Mesenchymal stem cell (in vitro differentiated cells and primary cell): ENCODE results near the gene CNTNAP2.

Experiments
- DNase-seq: peaks from one replicate; pipeline ENCODE4 v3.0.0-alpha.2; 2013
- H2AFZ ChIP-seq: one replicate; pipeline ENCODE4 v1.6.1; 2013; ENCODE audit warnings: low read depth, mild to moderate bottlenecking, control low read depth, inconsistent platforms, low read length, moderate library complexity
- H2AK5ac ChIP-seq: 2 replicates; pipeline ENCODE4 v1.6.1; 2013; ENCODE audit warnings: low read length, moderate library complexity, mild to moderate bottlenecking, inconsistent platforms; ENCODE audit not compliant: severe bottlenecking
- H2BK120ac ChIP-seq: one replicate; pipeline ENCODE4 v1.6.1; 2013; ENCODE audit warnings: low read depth, mild to moderate bottlenecking, inconsistent platforms, low read length, moderate library complexity
- H2BK12ac ChIP-seq, 2 experiments: one replicate each; pipeline ENCODE4 v1.6.1; 2013; ENCODE audit warnings: inconsistent platforms in 2 of 2, low read length in 2 of 2, mild to moderate bottlenecking in 2 of 2, moderate library complexity in 2 of 2, control low read depth in 1 of 2
- H2BK15ac ChIP-seq: one replicate; pipeline ENCODE4 v1.6.1; 2013; ENCODE audit warnings: mild to moderate bottlenecking, low read depth, inconsistent platforms; ENCODE audit not compliant: poor library complexity, severe bottlenecking
- H2BK5ac ChIP-seq: 2 replicates; pipeline ENCODE4 v1.6.1; 2013; ENCODE audit warnings: low read depth, mild to moderate bottlenecking, low read length, control low read depth, inconsistent platforms; ENCODE audit not compliant: poor library complexity, severe bottlenecking
- H3K14ac ChIP-seq, 2 experiments: one replicate each; pipeline ENCODE4 v1.6.1; 2013; ENCODE audit warnings: inconsistent platforms in 2 of 2, low read length in 2 of 2, control low read depth in 1 of 2, mild to moderate bottlenecking in 1 of 2, moderate library complexity in 1 of 2
- H3K18ac ChIP-seq, 2 experiments: one replicate each; pipeline ENCODE4 v1.6.1; 2013; ENCODE audit warnings: inconsistent platforms in 2 of 2, low read length in 2 of 2, control low read depth in 1 of 2, low read depth in 1 of 2, mild to moderate bottlenecking in 1 of 2
- H3K23ac ChIP-seq, 2 experiments: one replicate each; pipeline ENCODE4 v1.6.1; 2013; ENCODE audit warnings: inconsistent platforms in 2 of 2, low read length in 2 of 2, mild to moderate bottlenecking in 2 of 2, moderate library complexity in 2 of 2, control low read depth in 1 of 2
- H3K27ac ChIP-seq: 2 replicates; pipeline ENCODE4 v1.5.1; 2013; ENCODE audit warnings: mild to moderate bottlenecking, moderate library complexity, low read length, control low read depth, inconsistent platforms; ENCODE audit not compliant: poor library complexity, severe bottlenecking
- H3K27me3 ChIP-seq, 2 experiments: 2 replicates each; pipeline versions ENCODE4 v1.6.1 to v1.7.0; 2013; ENCODE audit warnings: low read length in 2 of 2, mild to moderate bottlenecking in 2 of 2, moderate library complexity in 2 of 2, control low read depth in 1 of 2, inconsistent platforms in 1 of 2; ENCODE audit not compliant: control insufficient read depth in 1 of 2, insufficient read depth in 1 of 2
- H3K36me3 ChIP-seq, 2 experiments: 2 replicates each; pipeline versions ENCODE4 v1.6.1 to v1.7.0; 2013; ENCODE audit warnings: low read length in 2 of 2, control low read depth in 1 of 2, inconsistent platforms in 1 of 2, low read depth in 1 of 2, mild to moderate bottlenecking in 1 of 2; ENCODE audit not compliant: insufficient read depth in 2 of 2, control insufficient read depth in 1 of 2
- H3K4ac ChIP-seq, 2 experiments: one replicate each; pipeline ENCODE4 v1.6.1; 2013; ENCODE audit warnings: inconsistent platforms in 2 of 2, low read length in 2 of 2, mild to moderate bottlenecking in 2 of 2, moderate library complexity in 2 of 2, control low read depth in 1 of 2, low read depth in 1 of 2
- H3K4me1 ChIP-seq: 2 replicates; pipeline ENCODE4 v1.6.1; 2013; ENCODE audit warnings: low read depth, low read length, control low read depth; ENCODE audit not compliant: control insufficient read depth, insufficient read depth
- H3K4me2 ChIP-seq: 2 replicates; pipeline ENCODE4 v1.6.1; 2013; ENCODE audit warnings: low read length, mild to moderate bottlenecking, inconsistent platforms; ENCODE audit not compliant: poor library complexity, severe bottlenecking
- H3K4me3 ChIP-seq, 2 experiments: 2 replicates each; pipeline versions ENCODE4 v1.5.1 to v1.7.0; 2013; ENCODE audit warnings: low read length in 2 of 2, mild to moderate bottlenecking in 2 of 2, control low read depth in 1 of 2, low read depth in 1 of 2; ENCODE audit not compliant: insufficient read depth in 1 of 2
- H3K79me1 ChIP-seq: replicated peaks from 2 replicates; pipeline ENCODE4 v1.6.1; 2013; ENCODE audit warnings: mild to moderate bottlenecking, control low read depth, low read length, inconsistent platforms; ENCODE audit not compliant: poor library complexity, severe bottlenecking
- H3K9ac ChIP-seq: 2 replicates; pipeline ENCODE4 v1.7.0; 2013; ENCODE audit warnings: mild to moderate bottlenecking, low read length, moderate library complexity
- H3K9me3 ChIP-seq: 2 replicates; pipeline ENCODE4 v1.7.0; 2013; ENCODE audit warnings: mild to moderate bottlenecking, low read length; ENCODE audit not compliant: control insufficient read depth
- H4K8ac ChIP-seq: one replicate; pipeline ENCODE4 v1.6.1; 2013; ENCODE audit warnings: inconsistent platforms, mild to moderate bottlenecking, low read length, moderate library complexity
- H4K91ac ChIP-seq: one replicate; pipeline ENCODE4 v1.6.1; 2013; ENCODE audit warnings: mild to moderate bottlenecking, low read length, inconsistent platforms
- WGBS: methylation state at CpG from one replicate; pipeline ENCODE4 v1.1.7; 2013; ENCODE audit warnings: mixed read lengths; 5-methylcytosine and 5-hydroxymethylcytosine counted together

Gene CNTNAP2

GRCh38 chr7:148114804-148115203 is 1998.2 kb downstream of the CNTNAP2 start:
- Histone ChIP-seq H2BK15ac (no peak overlapping the region), H3K9ac (no peak overlapping the region), H3K4me3 (no peak overlapping the region), H3K4ac (no peak overlapping the region), H3K18ac (no peak overlapping the region), H2BK120ac (no peak overlapping the region), H2BK5ac (no peak overlapping the region), H3K27me3 (no peaks in the 10 kb centered on the region), H2AFZ (no peak overlapping the region), H3K14ac (no peak overlapping the region), H2BK12ac (no peak overlapping the region), H3K4me1 (peaks cover 9% of the 10 kb centered on the region), H3K23ac (no peak overlapping the region), H3K79me1 (no peaks in the 10 kb centered on the region), H3K4me2 (no peak overlapping the region), H3K9me3 (no peaks in the 10 kb centered on the region), H4K8ac (no peak overlapping the region), H2AK5ac (no peak overlapping the region), H4K91ac (no peak overlapping the region), H3K36me3 (no peaks in the 10 kb centered on the region), H3K27ac (no peak overlapping the region)
- 79% methylated on average over 2 of the region's 3 CpGs for WGBS
- no peak for DNase-seq

GRCh38 chr7:148115308-148115707 is 1998.7 kb downstream of the CNTNAP2 start:
- no peak overlapping the region for H3K4ac ChIP-seq
- 40% methylated on average over 2 of the region's 5 CpGs for WGBS

DNA sequence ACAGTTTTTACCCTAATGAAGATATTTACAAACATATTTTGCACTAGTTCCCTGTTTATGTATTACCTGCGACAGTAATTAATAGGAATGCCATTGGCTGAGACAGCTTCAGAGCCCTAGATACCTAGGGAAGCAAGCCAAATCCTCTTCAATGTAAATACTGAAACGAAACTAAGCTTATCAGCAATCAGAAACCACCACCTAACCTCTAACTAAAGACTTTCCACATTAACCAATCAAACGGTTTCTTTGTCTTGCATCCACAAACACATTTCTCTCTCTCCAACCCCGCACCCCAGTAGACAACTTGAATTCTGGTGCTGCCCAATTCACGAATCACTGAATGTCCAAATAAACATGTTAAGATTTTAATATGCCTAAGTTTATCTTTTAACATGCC is 1999.6 kb downstream of the CNTNAP2 start:
- H3K14ac ChIP-seq, result no peak overlapping the region
- 64% methylated on average over 4 of the region's 5 CpGs for WGBS

More at GRCh38 chr7:148115308-148115707, 1998.7 kb downstream of the CNTNAP2 start:
- Histone ChIP-seq H2BK12ac (no peak overlapping the region), H4K8ac (no peak overlapping the region), H3K4me2 (no peak overlapping the region), H3K23ac (no peak overlapping the region), H3K14ac (no peak overlapping the region), H2BK5ac (no peak overlapping the region), H2BK120ac (no peak overlapping the region), H4K91ac (no peak overlapping the region), H3K4me1 (peaks cover 7% of the 10 kb centered on the region), H2BK15ac (no peak overlapping the region), H3K27ac (no peak overlapping the region), H3K27me3 (no peaks in the 10 kb centered on the region), H3K4me3 (no peak overlapping the region), H3K79me1 (no peaks in the 10 kb centered on the region), H2AFZ (no peak overlapping the region), H3K9ac (no peak overlapping the region), H3K18ac (no peak overlapping the region), H3K36me3 (no peaks in the 10 kb centered on the region), H2AK5ac (no peak overlapping the region), H3K9me3 (no peaks in the 10 kb centered on the region)
- no peak for DNase-seq

GRCh38 chr7:148116829-148117403 is 2000.3 kb downstream of the CNTNAP2 start:
- H2BK15ac ChIP-seq, result no peak overlapping the region
- H3K4me1 ChIP-seq, result peaks cover 7% of the 10 kb centered on the region
- H3K4me2 ChIP-seq, result no peak overlapping the region
- 88% methylated on average over 1 of the region's 4 CpGs for WGBS
- no peaks in the 10 kb centered on the region for H3K27me3 ChIP-seq
- no peak overlapping the region for H4K91ac ChIP-seq
- no peak overlapping the region for H3K18ac ChIP-seq
- H2AFZ ChIP-seq, result no peak overlapping the region
- no peaks in the 10 kb centered on the region for H3K9me3 ChIP-seq
- H2BK120ac ChIP-seq, result no peak overlapping the region
- H3K4ac ChIP-seq, result no peak overlapping the region
- H3K4me3 ChIP-seq, result no peak overlapping the region
- no peaks in the 10 kb centered on the region for H3K79me1 ChIP-seq
- peak overlapping the region; percentile 32 for H2AK5ac ChIP-seq
- no peak overlapping the region for H3K23ac ChIP-seq
- H3K27ac ChIP-seq, result no peak overlapping the region
- H2BK5ac ChIP-seq, result no peak overlapping the region
- H3K14ac ChIP-seq, result no peak overlapping the region
- DNase-seq, result no peak
- no peaks in the 10 kb centered on the region for H3K36me3 ChIP-seq
- no peak overlapping the region for H4K8ac ChIP-seq
- H3K9ac ChIP-seq, result no peak overlapping the region
- H2BK12ac ChIP-seq, result no peak overlapping the region

More for the DNA sequence above, 1999.6 kb downstream of the CNTNAP2 start:
- no peaks in the 10 kb centered on the region for H3K9me3 ChIP-seq
- H3K9ac ChIP-seq, result no peak overlapping the region
- no peaks in the 10 kb centered on the region for H3K79me1 ChIP-seq
- no peak overlapping the region for H3K18ac ChIP-seq
- H2BK12ac ChIP-seq, result no peak overlapping the region
- H4K91ac ChIP-seq, result no peak overlapping the region
- no peak overlapping the region for H3K4me2 ChIP-seq
- H3K4me3 ChIP-seq, result no peak overlapping the region
- no peak overlapping the region for H4K8ac ChIP-seq
- H3K27me3 ChIP-seq, result no peaks in the 10 kb centered on the region
- no peaks in the 10 kb centered on the region for H3K36me3 ChIP-seq
- no peak overlapping the region for H2BK120ac ChIP-seq
- DNase-seq, result no peak
- peaks cover 7% of the 10 kb centered on the region for H3K4me1 ChIP-seq
- H2BK15ac ChIP-seq, result no peak overlapping the region
- no peak overlapping the region for H3K23ac ChIP-seq
- H2AK5ac ChIP-seq, result no peak overlapping the region
- H3K27ac ChIP-seq, result no peak overlapping the region
- H3K4ac ChIP-seq, result no peak overlapping the region
- no peak overlapping the region for H2AFZ ChIP-seq
- H2BK5ac ChIP-seq, result no peak overlapping the region
